ENCODE results near the gene PSEN1. TPM values are rescaled to one million over a fixed set of nuclear protein-coding genes. Genes with fewer than 3 reads are reported as not detected.

Gene PSEN1
- total RNA-seq, 4 donors from 2014 or later, result 54.6 to 100 (median 68.1) TPM

DNA sequence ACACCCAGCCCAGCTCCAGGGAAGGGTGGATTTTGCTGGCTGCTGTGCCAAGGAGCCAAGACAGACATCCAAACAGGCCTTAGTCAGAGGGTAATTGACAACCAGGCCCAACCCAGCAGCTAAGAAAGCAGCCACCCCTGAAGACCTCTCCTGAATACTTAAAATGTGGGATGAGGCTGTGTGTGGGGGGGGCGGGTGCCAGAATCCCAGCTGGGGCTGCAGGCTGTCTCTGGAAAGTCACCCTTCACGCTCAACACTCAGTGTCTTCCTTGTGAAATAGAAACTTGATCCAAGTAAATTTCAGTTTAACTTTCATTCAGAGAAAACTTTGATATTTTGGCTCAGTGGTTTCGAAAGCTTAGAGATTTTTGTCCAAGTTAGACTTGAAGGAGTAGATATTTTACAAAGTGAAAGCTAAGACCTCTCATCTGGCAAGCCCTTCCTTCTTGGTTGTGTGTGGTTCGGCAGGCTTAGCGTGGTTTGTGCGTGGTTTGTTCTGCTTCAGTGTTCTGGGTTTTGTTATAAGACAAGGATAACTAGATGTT lies 106.1 kb downstream of the PSEN1 start:
- intact Hi-C loops (cut with DNase I), result no loop called here
- Histone ChIP-seq H3K27me3 (no peaks in the 10 kb centered on the region), H3K27ac (peak overlapping the region; percentile 13 to 81 (median 69)), H3K9me3 (no peaks in the 10 kb centered on the region), H3K36me3 (no peaks in the 10 kb centered on the region), H3K4me1 (peaks cover 33 to 69% of the 10 kb centered on the region in 2 donors), H3K4me3 (replicated peaks in 1 of 3) (no peak overlapping the region)
- 33 to 51% methylated on average over 6 of the region's 6 CpGs for WGBS, 2 donors
- DNase-seq, result peak; percentile 65 to 72
- no peak for TF ChIP-seq POLR2A (IDR thresholded peaks at IDR 0.05)
- TF ChIP-seq, protein P1, sequence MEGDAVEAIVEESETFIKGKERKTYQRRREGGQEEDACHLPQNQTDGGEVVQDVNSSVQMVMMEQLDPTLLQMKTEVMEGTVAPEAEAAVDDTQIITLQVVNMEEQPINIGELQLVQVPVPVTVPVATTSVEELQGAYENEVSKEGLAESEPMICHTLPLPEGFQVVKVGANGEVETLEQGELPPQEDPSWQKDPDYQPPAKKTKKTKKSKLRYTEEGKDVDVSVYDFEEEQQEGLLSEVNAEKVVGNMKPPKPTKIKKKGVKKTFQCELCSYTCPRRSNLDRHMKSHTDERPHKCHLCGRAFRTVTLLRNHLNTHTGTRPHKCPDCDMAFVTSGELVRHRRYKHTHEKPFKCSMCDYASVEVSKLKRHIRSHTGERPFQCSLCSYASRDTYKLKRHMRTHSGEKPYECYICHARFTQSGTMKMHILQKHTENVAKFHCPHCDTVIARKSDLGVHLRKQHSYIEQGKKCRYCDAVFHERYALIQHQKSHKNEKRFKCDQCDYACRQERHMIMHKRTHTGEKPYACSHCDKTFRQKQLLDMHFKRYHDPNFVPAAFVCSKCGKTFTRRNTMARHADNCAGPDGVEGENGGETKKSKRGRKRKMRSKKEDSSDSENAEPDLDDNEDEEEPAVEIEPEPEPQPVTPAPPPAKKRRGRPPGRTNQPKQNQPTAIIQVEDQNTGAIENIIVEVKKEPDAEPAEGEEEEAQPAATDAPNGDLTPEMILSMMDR (IDR thresholded peaks at IDR 0.05), result no peak

DNA sequence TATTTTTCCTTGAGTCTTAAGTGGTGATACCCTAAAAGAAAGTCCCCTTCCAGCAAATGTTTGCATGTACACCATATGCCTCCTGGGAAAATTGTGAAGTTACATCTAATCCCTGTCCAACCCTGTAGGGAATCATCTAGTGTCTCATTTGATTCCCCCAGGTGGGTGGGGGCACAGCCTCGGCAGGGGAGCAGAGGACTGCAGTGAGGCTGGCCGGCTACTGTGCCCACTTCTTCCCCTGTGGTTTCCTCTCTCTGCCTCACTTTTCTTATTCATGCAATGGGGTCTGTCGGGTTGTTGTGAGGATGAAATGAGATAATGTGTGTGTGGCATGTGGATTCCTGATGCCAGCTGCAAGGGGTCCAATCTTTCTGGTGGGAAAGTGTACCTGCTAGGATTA lies 107.0 kb downstream of the PSEN1 start:
- Histone ChIP-seq H3K27ac (peak overlapping the region in 1 of 3 donors; percentile 81), H3K4me1 (peaks cover 32 to 63% of the 10 kb centered on the region in 2 donors), H3K9me3 (no peaks in the 10 kb centered on the region), H3K36me3 (no peaks in the 10 kb centered on the region), H3K4me3 (replicated peaks in 1 of 3) (no peak overlapping the region), H3K27me3 (no peaks in the 10 kb centered on the region)
- DNase-seq, result no peak
- 75 to 90% methylated on average over 3 of the region's 3 CpGs for WGBS, 2 donors
- intact Hi-C loops (cut with DNase I), result no loop called here
- TF ChIP-seq, protein P1 (IDR thresholded peaks at IDR 0.05), result no peak
- TF ChIP-seq POLR2A (IDR thresholded peaks at IDR 0.05), result no peak

DNA sequence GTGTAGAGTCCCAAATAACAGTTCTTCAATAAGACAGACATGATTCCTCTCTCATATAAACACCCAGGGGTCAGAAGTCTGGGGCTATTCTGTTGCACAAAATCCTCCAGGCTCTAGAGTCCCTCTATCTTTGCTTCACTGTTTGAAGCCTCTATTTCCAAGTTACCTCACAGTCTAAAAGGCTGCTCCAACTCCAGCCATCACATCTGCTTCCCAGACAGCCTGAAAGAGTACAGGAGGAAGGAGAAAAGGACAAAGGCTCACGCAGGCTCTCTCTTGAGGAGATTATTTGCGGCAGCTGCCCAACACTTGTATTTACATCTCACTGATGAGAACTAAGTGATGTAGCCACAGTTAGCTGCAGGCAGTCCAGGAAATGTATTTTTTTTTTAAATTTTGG lies 107.4 kb downstream of the PSEN1 start:
- no peak overlapping the region for H3K27ac ChIP-seq
- no peaks in the 10 kb centered on the region for H3K27me3 ChIP-seq
- TF ChIP-seq POLR2A (IDR thresholded peaks at IDR 0.05), result no peak
- TF ChIP-seq, protein P1 (IDR thresholded peaks at IDR 0.05), result no peak
- intact Hi-C loops (cut with DNase I), result no loop called here
- H3K4me3 ChIP-seq (replicated peaks in 1 of 3), result no peak overlapping the region
- H3K36me3 ChIP-seq, result no peaks in the 10 kb centered on the region
- peaks cover 28 to 59% of the 10 kb centered on the region in 2 donors for H3K4me1 ChIP-seq
- H3K9me3 ChIP-seq, result no peaks in the 10 kb centered on the region
- no peak for DNase-seq
- WGBS, 2 donors, result 88 to 100% methylated on average over 2 of the region's 2 CpGs

DNA sequence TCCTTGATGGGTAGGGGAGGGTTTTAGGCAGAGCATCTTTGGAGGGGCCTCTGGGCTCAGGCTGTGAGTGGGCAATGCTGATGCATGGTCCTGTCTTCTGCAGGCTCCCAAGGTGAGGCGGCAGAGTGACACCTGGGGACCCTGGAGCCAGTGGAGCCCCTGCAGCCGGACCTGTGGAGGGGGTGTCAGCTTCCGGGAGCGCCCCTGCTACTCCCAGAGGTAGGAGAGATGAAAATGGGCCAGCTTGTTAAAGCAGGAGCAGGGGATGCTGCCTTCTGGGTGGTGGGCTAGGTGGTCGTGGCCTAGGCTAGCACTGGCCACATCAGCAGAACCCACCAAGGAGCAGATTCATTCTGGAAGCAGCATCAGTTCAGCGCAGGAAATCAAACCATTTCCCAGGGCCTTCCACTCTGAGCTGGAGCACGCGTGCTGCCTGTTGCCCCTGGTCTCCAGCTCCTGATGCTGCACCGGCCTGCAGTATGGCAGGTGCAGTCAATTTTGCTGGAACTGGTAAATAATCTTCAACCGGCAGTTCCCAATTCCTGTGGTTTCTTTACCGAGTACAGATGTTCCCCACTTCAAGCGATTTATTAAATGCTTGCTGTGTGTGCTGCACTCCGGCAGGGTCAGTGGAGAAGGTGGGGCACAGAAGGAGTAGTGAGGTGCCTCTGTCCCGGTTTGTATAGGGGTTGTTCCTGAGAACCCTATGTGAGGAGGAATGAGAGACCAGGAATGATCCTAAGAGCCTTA lies 108.4 kb downstream of the PSEN1 start:
- no peak for TF ChIP-seq POLR2A (IDR thresholded peaks at IDR 0.05)
- TF ChIP-seq, protein P1 (IDR thresholded peaks at IDR 0.05), result no peak

More for the DNA sequence above, 108.4 kb downstream of the PSEN1 start:
- no peak for DNase-seq
- H3K4me1 ChIP-seq, result peaks cover 20 to 51% of the 10 kb centered on the region in 2 donors
- no peak overlapping the region for H3K4me3 ChIP-seq (replicated peaks in 1 of 3)
- H3K36me3 ChIP-seq, result no peaks in the 10 kb centered on the region
- intact Hi-C loops (cut with DNase I), result no loop called here
- WGBS, 2 donors, result 91% methylated on average over 12 to 14 of the region's 14 CpGs
- no peak overlapping the region for H3K27ac ChIP-seq
- no peaks in the 10 kb centered on the region for H3K9me3 ChIP-seq
- H3K27me3 ChIP-seq, result no peaks in the 10 kb centered on the region
